HG02798 (cell line): ENCODE data around the gene SULF2.
"Not testable (repeated sequence)": the region's sequence is repeated elsewhere in the genome, so short reads cannot be mapped to it uniquely, and the experiment has no call there.

Experiments used
- ATAC-seq: cut with Tn5 transposase; IDR thresholded peaks from one replicate; pipeline ENCODE4 v1.9.1; 2021; ENCODE audit warnings: mild to moderate bottlenecking; ENCODE audit not compliant: unreplicated experiment, poor library complexity

The SULF2 gene

GRCh38 chr20:47805951-47806350, 20.7 kb upstream of the SULF2 start:
- no peak for ATAC-seq

- ATAC-seq: not testable (repeated sequence)
Observed at GRCh38 chr20:47804972-47805371, 19.7 kb upstream of the SULF2 start.

- ATAC-seq: not testable (repeated sequence)
Observed at GRCh38 chr20:47804224-47804825, 19.0 kb upstream of the SULF2 start.

- ATAC-seq: no peak
Observed at GRCh38 chr20:47802975-47803374, 17.7 kb upstream of the SULF2 start.

- no peak for ATAC-seq
Observed at GRCh38 chr20:47802226-47802920, 17.1 kb upstream of the SULF2 start.

- ATAC-seq: no peak
Observed at GRCh38 chr20:47801759-47802158, 16.5 kb upstream of the SULF2 start.

- no peak for ATAC-seq
Observed at GRCh38 chr20:47801079-47801478, 15.8 kb upstream of the SULF2 start.

- ATAC-seq: no peak
Observed at GRCh38 chr20:47800623-47801022, 15.3 kb upstream of the SULF2 start.

GRCh38 chr20:47799116-47799715, 13.9 kb upstream of the SULF2 start:
- ATAC-seq: no peak

- no peak for ATAC-seq
Observed at GRCh38 chr20:47796971-47797370, 11.7 kb upstream of the SULF2 start.

- no peak for ATAC-seq
Observed at GRCh38 chr20:47795214-47795907, 10.1 kb upstream of the SULF2 start.

GRCh38 chr20:47794264-47794663, 9.0 kb upstream of the SULF2 start:
- ATAC-seq: not testable (repeated sequence)

- no peak for ATAC-seq
Observed at GRCh38 chr20:47792021-47792618, 6.8 kb upstream of the SULF2 start.

- ATAC-seq: no peak
Observed at GRCh38 chr20:47791084-47791599, 5.9 kb upstream of the SULF2 start.

- ATAC-seq: no peak
Observed at GRCh38 chr20:47790580-47790965, 5.3 kb upstream of the SULF2 start.

- ATAC-seq: no peak
Observed at GRCh38 chr20:47789764-47790579, 4.7 kb upstream of the SULF2 start.

GRCh38 chr20:47789081-47789763, 3.9 kb upstream of the SULF2 start:
- no peak for ATAC-seq

- no peak for ATAC-seq
Observed at GRCh38 chr20:47788741-47789080, 3.4 kb upstream of the SULF2 start.

- ATAC-seq: no peak
Observed at GRCh38 chr20:47786765-47787107, 1.5 kb upstream of the SULF2 start.
